DND-41 (cell line): ENCODE data around the gene PHACTR3.

Experiments used
- ATAC-seq: fragments of 200-7000 bp; cut with Tn5 transposase; 3 replicates; pipeline ENCODE4 v1.9.1; 2021; ENCODE audit warnings: low read depth; ENCODE audit not compliant: insufficient read depth
- DNase-seq: peaks from one replicate; pipeline ENCODE4 v3.0.0-alpha.2; 2020
- H2AFZ ChIP-seq: 2 replicates; pipeline ENCODE4 v1.6.0; 2012; ENCODE audit warnings: low read depth, low read length
- H3K27ac ChIP-seq: 2 replicates; pipeline ENCODE4 v1.5.1; 2012; ENCODE audit warnings: low read length, inconsistent platforms
- H3K27me3 ChIP-seq: fragments of 200-600 bp; sonication (generic); 2 replicates; pipeline ENCODE4 v1.6.0; 2012; ENCODE audit warnings: low read length, mild to moderate bottlenecking, inconsistent platforms; ENCODE audit not compliant: insufficient read depth, poor library complexity
- H3K36me3 ChIP-seq: 2 replicates; pipeline ENCODE4 v1.5.1; 2012; ENCODE audit warnings: low read length, inconsistent platforms; ENCODE audit not compliant: insufficient read depth
- H3K4me1 ChIP-seq: 2 replicates; pipeline ENCODE4 v1.5.1; 2012; ENCODE audit warnings: mild to moderate bottlenecking, low read length; ENCODE audit not compliant: insufficient read depth
- H3K4me2 ChIP-seq: 2 replicates; pipeline ENCODE4 v1.6.0; 2012; ENCODE audit warnings: mild to moderate bottlenecking, moderate library complexity, low read length, inconsistent platforms; ENCODE audit not compliant: insufficient read depth
- H3K4me3 ChIP-seq, 2 experiments: fragments of 200-600 bp in 1 of 2; shearing (Covaris generic) in 1 of 2; 2 replicates each; pipeline ENCODE4 v1.5.1; 2012 to 2016; ENCODE audit warnings: inconsistent platforms in 2 of 2, low read length in 2 of 2, mild to moderate bottlenecking in 2 of 2, low read depth in 1 of 2, moderate library complexity in 1 of 2
- H3K79me2 ChIP-seq: 2 replicates; pipeline ENCODE4 v1.6.0; 2012; ENCODE audit warnings: low read length, inconsistent platforms; ENCODE audit not compliant: insufficient read depth
- H3K9ac ChIP-seq: 2 replicates; pipeline ENCODE4 v1.6.0; 2012; ENCODE audit warnings: low read depth, mild to moderate bottlenecking, inconsistent platforms, low read length, moderate library complexity
- H3K9me3 ChIP-seq: 2 replicates; pipeline ENCODE4 v1.5.1; 2012; ENCODE audit warnings: low read length, moderate library complexity, mild to moderate bottlenecking, inconsistent platforms; ENCODE audit not compliant: insufficient read depth, severe bottlenecking
- H4K20me1 ChIP-seq: 2 replicates; pipeline ENCODE4 v1.6.0; 2012; ENCODE audit warnings: low read length; ENCODE audit not compliant: insufficient read depth
- CTCF ChIP-seq: IDR thresholded peaks from 2 replicates; pipeline ENCODE4 v1.5.1; 2012; ENCODE audit warnings: borderline replicate concordance, low read length, moderate library complexity, mild to moderate bottlenecking; ENCODE audit not compliant: poor library complexity, severe bottlenecking; ENCODE audit errors: extremely low read depth
- EZH2 ChIP-seq: IDR thresholded peaks from 3 replicates; pipeline ENCODE4 v1.6.1; 2012; ENCODE audit warnings: borderline replicate concordance, low read depth, mild to moderate bottlenecking, moderate library complexity, low read length, inconsistent platforms; ENCODE audit not compliant: severe bottlenecking

Gene PHACTR3

GRCh38 chr20:59764037-59764436, 159.7 kb downstream of the PHACTR3 start:
- H3K4me3 ChIP-seq = no peak overlapping the region
- H4K20me1 ChIP-seq = no peaks in the 10 kb centered on the region

GRCh38 chr20:59765599-59766177, 161.3 kb downstream of the PHACTR3 start:
- no peaks in the 10 kb centered on the region for H3K36me3 ChIP-seq
- H3K27me3 ChIP-seq = no peaks in the 10 kb centered on the region
- H3K9ac ChIP-seq = no peak overlapping the region
- no peak overlapping the region for H3K4me3 ChIP-seq
- no peak overlapping the region for H2AFZ ChIP-seq
- H3K4me1 ChIP-seq = no peaks in the 10 kb centered on the region
- H3K27ac ChIP-seq = no peak overlapping the region
- peak; percentile 68; the same call in 2 of the 3 replicates for ATAC-seq
- H3K79me2 ChIP-seq = no peaks in the 10 kb centered on the region
- peak; percentile 62 for DNase-seq
- H4K20me1 ChIP-seq = no peaks in the 10 kb centered on the region
- H3K9me3 ChIP-seq = no peaks in the 10 kb centered on the region
- TF ChIP-seq CTCF (no peak), EZH2 (no peak)
- no peak overlapping the region for H3K4me2 ChIP-seq

More at GRCh38 chr20:59764037-59764436, 159.7 kb downstream of the PHACTR3 start:
- H3K79me2 ChIP-seq = no peaks in the 10 kb centered on the region
- no peaks in the 10 kb centered on the region for H3K36me3 ChIP-seq
- H3K27me3 ChIP-seq = peaks cover 3% of the 10 kb centered on the region
- no peaks in the 10 kb centered on the region for H3K4me1 ChIP-seq
- TF ChIP-seq CTCF (no peak), EZH2 (no peak)
- no peak for ATAC-seq
- H2AFZ ChIP-seq = no peak overlapping the region
- H3K27ac ChIP-seq = no peak overlapping the region
- H3K9me3 ChIP-seq = no peaks in the 10 kb centered on the region
- no peak overlapping the region for H3K4me2 ChIP-seq
- DNase-seq = no peak
- H3K9ac ChIP-seq = no peak overlapping the region

GRCh38 chr20:59767656-59768055, 163.3 kb downstream of the PHACTR3 start:
- H3K4me2 ChIP-seq = no peak overlapping the region
- ATAC-seq (no peak), DNase-seq (no peak)
- no peak for TF ChIP-seq CTCF
- no peak for TF ChIP-seq EZH2
- no peak overlapping the region for H3K4me3 ChIP-seq
- H3K9me3 ChIP-seq = no peaks in the 10 kb centered on the region
- H2AFZ ChIP-seq = no peak overlapping the region
- H3K4me1 ChIP-seq = no peaks in the 10 kb centered on the region
- H3K27ac ChIP-seq = no peak overlapping the region
- H3K36me3 ChIP-seq = no peaks in the 10 kb centered on the region
- H4K20me1 ChIP-seq = no peaks in the 10 kb centered on the region
- peaks cover 11% of the 10 kb centered on the region for H3K27me3 ChIP-seq
- no peaks in the 10 kb centered on the region for H3K79me2 ChIP-seq
- H3K9ac ChIP-seq = no peak overlapping the region
